Smooth muscle cell (in vitro differentiated cells): ENCODE results near the gene GSG1L. TPM values are rescaled to one million over a fixed set of nuclear protein-coding genes. Genes with fewer than 3 reads are reported as not detected.

Source experiments
- DNase-seq: peaks from one replicate; lab custom pipeline; 2025; ENCODE audit not compliant: unreplicated experiment; lab: John Stamatoyannopoulos, UW
- H2AFZ ChIP-seq: fragments of 200-600 bp; sonication (generic); 2 replicates; pipeline ENCODE4 v1.6.0; 2016; ENCODE audit warnings: antibody characterized with exemption, low read depth, mild to moderate bottlenecking
- H3F3A ChIP-seq: fragments of 200-600 bp; sonication (generic); 2 replicates; pipeline ENCODE4 v1.6.0; 2017; ENCODE audit warnings: antibody characterized with exemption, low read depth
- H3K27ac ChIP-seq: fragments of 200-600 bp; sonication (generic); 2 replicates; pipeline ENCODE4 v1.5.1; 2016; ENCODE audit warnings: low read depth, mild to moderate bottlenecking
- H3K27me3 ChIP-seq: fragments of 200-600 bp; sonication (generic); 2 replicates; pipeline ENCODE4 v1.6.1; 2016; ENCODE audit warnings: low read depth, mild to moderate bottlenecking
- H3K36me3 ChIP-seq: fragments of 200-600 bp; sonication (generic); 2 replicates; pipeline ENCODE4 v1.5.1; 2016; ENCODE audit warnings: low read depth
- H3K4me1 ChIP-seq: fragments of 200-600 bp; sonication (generic); 2 replicates; pipeline ENCODE4 v1.5.1; 2016; ENCODE audit warnings: low read depth
- H3K4me2 ChIP-seq: fragments of 200-600 bp; sonication (generic); 2 replicates; pipeline ENCODE4 v1.6.0; 2016; ENCODE audit warnings: mild to moderate bottlenecking
- H3K4me3 ChIP-seq: fragments of 200-600 bp; sonication (generic); 2 replicates; pipeline ENCODE4 v1.5.1; 2016; ENCODE audit warnings: mild to moderate bottlenecking
- H3K79me2 ChIP-seq: fragments of 200-600 bp; sonication (generic); 2 replicates; pipeline ENCODE4 v1.6.0; 2016; ENCODE audit warnings: low read depth, mild to moderate bottlenecking
- H3K9ac ChIP-seq: fragments of 200-600 bp; sonication (generic); 2 replicates; pipeline ENCODE4 v1.6.0; 2016; ENCODE audit warnings: low read depth
- H3K9me3 ChIP-seq: fragments of 200-600 bp; sonication (generic); replicated peaks from 2 replicates; pipeline ENCODE4 v1.5.1; 2016; ENCODE audit warnings: low read depth
- H4K20me1 ChIP-seq: fragments of 200-600 bp; sonication (generic); 2 replicates; pipeline ENCODE4 v1.6.0; 2016; ENCODE audit warnings: low read depth
- CTCF ChIP-seq: fragments of 200-600 bp; sonication (generic); IDR thresholded peaks from 2 replicates; pipeline ENCODE4 v1.5.1; 2017; ENCODE audit warnings: borderline replicate concordance, mild to moderate bottlenecking, antibody characterized with exemption; ENCODE audit not compliant: insufficient read depth, poor library complexity, severe bottlenecking
- WGBS: methylation state at CpG from one replicate; pipeline ENCODE4 v1.1.7; 2016; ENCODE audit warnings: low lambda C conversion rate; 5-methylcytosine and 5-hydroxymethylcytosine counted together
- polyA plus RNA-seq: library from polyadenylated mRNA; unstranded; fragments of >200 nt; fragmentation: Nextera tagmentation; extraction: Ambion mirVana; gene quantifications from 2 replicates; pipeline ENCODE4 v1.2.1, GENCODE V29; 2016
- total RNA-seq: library from RNA; depleted of rRNA; stranded (reverse); fragments of >200 nt; gene quantifications from 2 replicates; pipeline ENCODE4 v1.2.3, GENCODE V29; 2014

Gene GSG1L
- total and polyA plus RNA-seq, 2 experiments from 2014 or later: 0.31 TPM; not detected in 1

GRCh38 chr16:27781195-27781524 is 282.4 kb downstream of the GSG1L start:
- DNase-seq: no peak
- no peaks in the 10 kb centered on the region for H4K20me1 ChIP-seq
- H3K79me2 ChIP-seq: no peaks in the 10 kb centered on the region
- H3K4me2 ChIP-seq: no peak overlapping the region
- TF ChIP-seq CTCF: no peak
- no peaks in the 10 kb centered on the region for H3K4me1 ChIP-seq
- H3K27ac ChIP-seq: no peak overlapping the region
- no peaks in the 10 kb centered on the region for H3K36me3 ChIP-seq
- no peaks in the 10 kb centered on the region for H3K27me3 ChIP-seq
- H3K9ac ChIP-seq: no peak overlapping the region
- WGBS: 55% methylated on average over 7 of the region's 7 CpGs
- no peak overlapping the region for H3K4me3 ChIP-seq
- H3K9me3 ChIP-seq: no peaks in the 10 kb centered on the region
- H3F3A ChIP-seq: no peaks in the 10 kb centered on the region
- H2AFZ ChIP-seq: no peak overlapping the region

- H3K27me3 ChIP-seq: no peaks in the 10 kb centered on the region
- H3K27ac ChIP-seq: no peak overlapping the region
- TF ChIP-seq CTCF: no peak
- no peaks in the 10 kb centered on the region for H4K20me1 ChIP-seq
- no peaks in the 10 kb centered on the region for H3K9me3 ChIP-seq
- no peak for DNase-seq
- H3K36me3 ChIP-seq: no peaks in the 10 kb centered on the region
- H3K4me1 ChIP-seq: no peaks in the 10 kb centered on the region
- no peak overlapping the region for H3K4me3 ChIP-seq
- no peak overlapping the region for H3K9ac ChIP-seq
- H3F3A ChIP-seq: no peaks in the 10 kb centered on the region
- H2AFZ ChIP-seq: no peak overlapping the region
- no peaks in the 10 kb centered on the region for H3K79me2 ChIP-seq
- WGBS: 87% methylated on average over 8 of the region's 8 CpGs
- no peak overlapping the region for H3K4me2 ChIP-seq
These were observed 282.9 kb downstream of the GSG1L start for GRCh38 chr16:27780468-27781194.

GRCh38 chr16:27779641-27780164 is 283.8 kb downstream of the GSG1L start:
- H3K79me2 ChIP-seq: no peaks in the 10 kb centered on the region
- peak; percentile 37 for TF ChIP-seq CTCF
- H2AFZ ChIP-seq: no peak overlapping the region
- WGBS: 77% methylated on average over 23 of the region's 23 CpGs
- H3K9me3 ChIP-seq: no peaks in the 10 kb centered on the region
- H3K27me3 ChIP-seq: no peaks in the 10 kb centered on the region
- H3K4me3 ChIP-seq: no peak overlapping the region
- no peak overlapping the region for H3K4me2 ChIP-seq
- no peaks in the 10 kb centered on the region for H3F3A ChIP-seq
- no peak overlapping the region for H3K9ac ChIP-seq
- H3K36me3 ChIP-seq: no peaks in the 10 kb centered on the region
- no peak for DNase-seq
- H3K27ac ChIP-seq: no peak overlapping the region
- H4K20me1 ChIP-seq: no peaks in the 10 kb centered on the region
- H3K4me1 ChIP-seq: no peaks in the 10 kb centered on the region

GRCh38 chr16:27778926-27779570 is 284.5 kb downstream of the GSG1L start:
- H3K79me2 ChIP-seq: no peaks in the 10 kb centered on the region
- no peaks in the 10 kb centered on the region for H3K27me3 ChIP-seq
- no peak overlapping the region for H3K4me2 ChIP-seq
- H3K36me3 ChIP-seq: no peaks in the 10 kb centered on the region
- H3K4me3 ChIP-seq: no peak overlapping the region
- no peak for DNase-seq
- 94% methylated on average over 10 of the region's 10 CpGs for WGBS
- H4K20me1 ChIP-seq: no peaks in the 10 kb centered on the region
- TF ChIP-seq CTCF: no peak
- no peak overlapping the region for H3K27ac ChIP-seq
- no peaks in the 10 kb centered on the region for H3F3A ChIP-seq
- H3K9me3 ChIP-seq: no peaks in the 10 kb centered on the region
- no peaks in the 10 kb centered on the region for H3K4me1 ChIP-seq
- H2AFZ ChIP-seq: no peak overlapping the region
- H3K9ac ChIP-seq: no peak overlapping the region
